GM18526 (cell line): ENCODE data around the gene ARF4.

ENCODE experiments used
- POLR2A ChIP-seq: IDR thresholded peaks from 3 replicates; pipeline ENCODE4 v1.6.1; 2011; ENCODE audit not compliant: insufficient read length; ENCODE audit errors: extremely low read depth

The ARF4 gene

DNA sequence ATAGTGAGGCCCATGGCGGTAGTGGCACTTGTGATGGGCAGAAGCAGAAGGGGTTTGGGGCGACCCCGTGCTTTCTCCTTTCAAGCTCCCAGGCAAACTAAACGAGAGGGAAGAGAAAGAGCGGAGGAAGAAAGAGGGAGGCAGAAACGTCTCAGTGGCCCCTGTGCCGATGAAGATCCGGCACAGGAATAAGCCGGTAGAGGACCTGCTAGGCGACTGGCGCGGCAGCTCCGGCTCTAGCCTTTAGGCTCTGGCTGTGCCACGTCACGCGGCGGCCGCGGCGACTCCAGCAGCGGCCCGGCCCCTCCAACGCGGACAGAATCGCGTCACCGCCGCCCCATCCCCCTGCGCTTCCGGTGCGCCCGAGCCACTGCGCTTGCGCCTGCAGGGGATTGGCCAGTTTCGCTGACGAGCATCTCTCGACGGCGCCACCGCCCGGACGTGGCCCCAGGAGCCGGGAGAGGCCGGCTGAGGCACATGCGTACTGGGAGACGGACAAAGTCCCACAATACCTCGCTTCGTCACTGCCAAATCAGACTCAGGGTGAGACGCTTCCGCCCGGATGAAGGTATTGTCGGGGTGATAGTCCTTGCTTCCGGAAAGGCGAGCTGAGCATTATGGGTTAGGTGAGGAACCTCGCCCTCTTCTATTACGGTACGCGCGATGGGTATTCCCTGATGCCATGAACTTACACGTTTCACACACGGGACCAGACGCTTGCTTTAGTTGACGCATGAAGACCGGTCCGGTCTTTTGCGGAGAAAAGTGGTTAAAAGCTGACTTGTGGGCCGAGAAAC lies at the start of gene ARF4:
Gene ARF4 (minus strand): TSS at position 218 of the 797 bp plus-strand sequence. CDS start 204 bp downstream, at position 14.
- TF ChIP-seq POLR2A = peak; percentile 98

DNA sequence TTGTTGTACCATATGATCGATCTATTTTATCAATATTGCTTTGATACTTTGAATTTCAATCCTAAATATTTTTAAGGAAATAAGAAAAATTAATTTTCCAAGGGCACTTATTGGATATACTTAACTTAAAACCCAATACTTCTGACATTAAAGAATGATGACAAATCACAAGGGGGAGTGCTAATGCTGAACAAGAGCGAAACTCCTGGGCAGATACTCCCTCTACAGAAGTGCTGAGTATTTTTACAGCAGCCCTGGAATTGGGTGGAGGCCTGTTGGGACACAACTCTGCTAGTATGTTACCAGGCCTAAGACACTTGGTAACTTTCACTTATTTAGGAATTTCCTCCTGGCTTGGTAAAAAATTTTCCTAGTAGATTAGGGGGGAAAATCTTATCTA lies 49.6 kb upstream of the ARF4 start:
- TF ChIP-seq POLR2A = no peak

DNA sequence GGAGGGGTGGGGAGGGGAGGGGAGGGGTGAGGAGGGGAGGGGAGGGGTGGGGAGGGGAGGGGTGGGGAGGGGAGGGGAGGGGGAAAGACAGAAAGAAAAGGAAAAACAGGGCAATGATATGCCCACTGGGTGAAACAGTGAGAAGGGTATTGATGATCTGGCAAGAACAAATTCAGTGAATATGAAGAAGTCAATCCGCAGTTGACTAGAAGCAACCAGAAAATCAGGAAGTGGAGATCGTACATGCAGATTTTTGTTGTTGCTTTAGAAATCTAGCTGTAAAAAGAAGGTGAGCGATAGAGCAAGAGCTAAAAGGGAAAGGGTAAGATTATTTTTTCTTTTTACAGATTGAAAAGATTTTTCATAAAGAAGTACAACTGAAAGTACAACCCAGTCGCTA lies 47.6 kb upstream of the ARF4 start:
- TF ChIP-seq POLR2A = no peak

GRCh38 chr3:57637391-57637790 lies 40.2 kb upstream of the ARF4 start:
- no peak for TF ChIP-seq POLR2A

- TF ChIP-seq POLR2A = no peak
These were observed 30.8 kb upstream of the ARF4 start for GRCh38 chr3:57627976-57628375.

- TF ChIP-seq POLR2A = no peak
These were observed 27.7 kb upstream of the ARF4 start for GRCh38 chr3:57624801-57625200.

- no peak for TF ChIP-seq POLR2A
These were observed 25.2 kb upstream of the ARF4 start for GRCh38 chr3:57622362-57622761.

DNA sequence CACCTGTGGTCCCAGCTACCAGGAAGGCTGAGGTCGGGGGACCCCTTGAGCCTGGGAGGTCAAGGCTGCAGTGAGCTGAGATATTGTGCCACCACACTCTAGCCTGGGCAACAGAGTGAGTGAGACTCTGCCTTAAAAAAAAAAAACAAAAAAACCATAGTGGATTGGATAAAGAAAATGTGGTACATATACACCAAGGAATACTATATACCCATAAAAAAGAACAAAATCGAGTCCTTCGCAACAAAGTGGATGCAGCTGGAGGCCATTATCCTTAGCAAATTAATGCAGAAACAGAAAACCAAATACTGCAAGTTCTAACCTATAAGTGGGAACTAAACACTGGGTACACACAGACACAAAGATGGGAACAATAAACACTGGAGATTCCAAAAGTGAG lies 20.6 kb upstream of the ARF4 start:
- no peak for TF ChIP-seq POLR2A

DNA sequence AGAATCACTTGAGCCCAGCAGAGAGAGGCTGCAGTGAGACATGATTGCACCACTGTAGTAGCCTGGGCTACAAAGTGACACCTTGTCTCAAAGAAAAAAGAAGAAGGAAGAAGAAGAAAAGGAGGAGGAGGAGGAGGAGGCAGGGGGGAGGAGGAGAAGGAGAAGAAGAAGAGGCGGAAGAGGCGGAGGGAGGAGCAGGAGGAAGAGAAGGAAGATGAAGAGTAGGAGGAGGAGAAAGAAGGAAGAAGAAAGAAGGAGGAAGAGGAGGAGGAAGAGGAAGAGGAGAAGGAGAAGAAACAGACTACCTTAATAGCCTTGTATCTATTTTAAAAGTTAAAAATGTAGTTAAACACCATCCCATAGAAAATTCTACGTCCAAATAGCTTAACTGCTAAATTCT lies 19.1 kb upstream of the ARF4 start:
- no peak for TF ChIP-seq POLR2A

- TF ChIP-seq POLR2A = no peak
These were observed 8.5 kb upstream of the ARF4 start for GRCh38 chr3:57605683-57606082.

DNA sequence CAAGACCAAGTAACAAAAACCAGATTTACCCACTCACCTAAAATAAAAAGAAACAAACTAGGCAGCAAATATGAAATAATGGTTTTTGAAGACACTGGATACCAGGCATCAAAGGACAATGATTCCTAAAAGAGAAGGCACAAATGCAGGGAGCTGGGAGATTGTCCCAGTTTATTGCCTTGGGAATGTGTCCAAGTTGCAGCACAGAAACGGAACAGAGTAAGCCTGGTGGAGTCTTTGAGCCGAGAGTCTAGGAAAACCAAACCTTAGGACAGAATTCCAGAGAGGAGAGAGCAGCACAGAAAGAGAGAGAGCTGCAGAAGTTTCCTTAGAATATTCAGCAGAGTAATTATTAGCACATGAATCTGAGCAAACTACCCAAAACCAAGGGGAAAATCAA lies 7.8 kb upstream of the ARF4 start:
- TF ChIP-seq POLR2A = no peak

GRCh38 chr3:57600195-57600594 lies 3.1 kb upstream of the ARF4 start:
- TF ChIP-seq POLR2A = no peak

- no peak for TF ChIP-seq POLR2A
These were observed 1.7 kb upstream of the ARF4 start for GRCh38 chr3:57598765-57599360.

DNA sequence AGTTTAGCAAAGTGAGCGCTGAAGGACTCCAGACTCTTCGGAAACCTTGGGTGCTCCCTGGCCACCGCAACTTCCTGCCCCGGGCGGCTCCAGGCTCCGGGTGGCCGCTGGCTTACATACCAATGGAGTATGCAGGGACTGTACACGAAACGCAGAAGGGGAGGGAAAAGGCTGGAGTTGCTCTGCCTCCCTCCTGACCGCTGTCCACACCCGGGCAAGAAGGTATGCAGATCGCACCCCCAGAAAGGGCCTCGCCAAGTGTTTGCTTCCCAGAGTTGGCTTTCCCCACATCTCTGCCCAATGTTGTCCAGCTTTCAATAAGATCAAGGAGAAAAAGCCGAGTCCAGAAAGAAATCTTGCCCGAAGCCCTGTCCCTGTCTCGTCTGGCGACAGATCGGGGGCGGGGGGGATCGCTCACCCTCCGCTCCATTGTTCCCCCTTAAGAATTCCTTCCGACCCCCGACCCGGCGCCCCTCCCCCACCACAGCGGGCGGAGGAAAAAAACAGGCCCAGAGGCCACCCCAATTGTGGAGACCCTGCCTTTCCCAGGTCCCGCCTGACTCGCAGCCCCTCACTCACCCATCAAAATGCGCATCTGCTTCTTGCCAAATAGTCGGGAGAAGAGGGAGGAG lies 533 bp downstream of the ARF4 start:
- TF ChIP-seq POLR2A = no peak

DNA sequence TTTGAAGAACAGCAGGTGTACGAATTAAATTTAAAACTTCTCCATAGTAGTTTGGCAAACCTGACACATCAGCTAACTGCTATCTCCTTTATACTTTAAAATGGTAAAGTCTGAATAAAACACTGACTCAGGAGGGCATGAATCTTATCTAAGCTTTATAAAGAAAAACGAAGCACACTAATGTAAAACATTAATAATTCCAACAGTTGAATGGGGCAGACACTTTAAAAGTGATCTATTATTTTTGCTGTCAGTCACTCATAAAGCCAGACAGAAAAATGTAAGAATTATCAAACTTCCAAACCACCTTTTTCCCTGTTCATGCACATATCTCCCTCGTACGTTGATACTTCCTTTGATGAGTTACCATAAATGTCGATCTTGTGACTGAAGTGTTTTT lies 2.6 kb downstream of the ARF4 start:
- no peak for TF ChIP-seq POLR2A

GRCh38 chr3:57594144-57594543 lies 3.0 kb downstream of the ARF4 start:
- TF ChIP-seq POLR2A = no peak

- no peak for TF ChIP-seq POLR2A
These were observed 4.8 kb downstream of the ARF4 start for GRCh38 chr3:57592306-57592705.

GRCh38 chr3:57587905-57588304 lies 9.2 kb downstream of the ARF4 start:
- no peak for TF ChIP-seq POLR2A
